Measurements from ENCODE around the gene KRT33B. TPM values are rescaled to one million over a fixed set of nuclear protein-coding genes. Genes with fewer than 3 reads are reported as not detected.
A peak's percentile ranks its signal among the peaks of the same experiment; 100 is the strongest.

Gene KRT33B
- total RNA-seq, 4 donors from 2014 or later: 0.25 to 117 (median 4.4) TPM; not detected in 1

DNA sequence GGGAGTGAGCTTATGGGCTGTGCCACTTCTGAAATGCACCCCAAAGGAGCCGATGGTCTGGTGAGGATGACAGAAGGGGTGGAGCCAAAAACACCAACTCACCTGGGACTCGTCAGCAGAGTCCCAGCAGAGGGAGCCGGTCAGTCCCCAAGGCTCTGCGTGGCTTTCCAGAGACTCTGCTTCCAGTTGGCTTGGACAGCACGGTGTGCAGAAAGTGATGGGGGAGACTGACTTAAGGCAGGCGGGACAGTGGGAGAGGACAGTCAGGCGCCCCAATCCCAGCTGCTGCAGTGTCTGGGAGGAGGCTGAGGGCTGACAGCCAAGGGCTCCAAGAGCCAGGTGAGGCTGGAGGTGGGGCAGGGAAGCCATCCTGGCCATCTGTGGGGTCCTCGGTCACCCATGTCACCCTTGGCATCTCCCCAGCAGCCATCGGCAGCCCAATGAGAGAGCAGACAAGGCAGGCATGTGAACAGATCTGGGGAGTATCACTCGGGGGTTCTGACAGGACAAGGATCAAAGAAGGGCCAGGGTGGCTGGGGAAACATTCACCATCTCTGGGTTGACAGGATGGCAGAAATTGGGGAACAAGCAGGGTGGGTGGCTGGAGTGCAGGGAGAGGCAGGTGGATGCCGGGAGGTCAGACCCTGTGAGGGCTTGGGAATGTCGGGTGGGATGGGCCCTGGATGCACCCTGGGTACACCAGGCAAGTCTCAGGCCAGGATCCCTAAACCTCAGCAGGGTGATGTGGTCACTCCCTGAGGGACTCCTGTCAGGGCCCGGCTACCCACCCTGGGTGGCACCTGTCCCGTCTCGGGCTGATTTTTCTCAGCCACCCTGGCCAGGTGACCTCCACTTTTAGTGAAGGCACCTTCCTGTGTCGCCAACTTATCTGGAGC is 45.2 kb downstream of the KRT33B start:
- peak in 1 of 2 donors; percentile 79 for DNase-seq (ENCODE audit: low spot score in 2 of 2)
- H3K4me3 ChIP-seq (ENCODE audit: low read depth, poor library complexity, severe bottlenecking): no peak overlapping the region
- 73% methylated on average over 16 of the region's 16 CpGs for WGBS, 2 donors
- TF ChIP-seq POLR2A (IDR thresholded peaks at IDR 0.05): no peak
- TF ChIP-seq, protein P1, sequence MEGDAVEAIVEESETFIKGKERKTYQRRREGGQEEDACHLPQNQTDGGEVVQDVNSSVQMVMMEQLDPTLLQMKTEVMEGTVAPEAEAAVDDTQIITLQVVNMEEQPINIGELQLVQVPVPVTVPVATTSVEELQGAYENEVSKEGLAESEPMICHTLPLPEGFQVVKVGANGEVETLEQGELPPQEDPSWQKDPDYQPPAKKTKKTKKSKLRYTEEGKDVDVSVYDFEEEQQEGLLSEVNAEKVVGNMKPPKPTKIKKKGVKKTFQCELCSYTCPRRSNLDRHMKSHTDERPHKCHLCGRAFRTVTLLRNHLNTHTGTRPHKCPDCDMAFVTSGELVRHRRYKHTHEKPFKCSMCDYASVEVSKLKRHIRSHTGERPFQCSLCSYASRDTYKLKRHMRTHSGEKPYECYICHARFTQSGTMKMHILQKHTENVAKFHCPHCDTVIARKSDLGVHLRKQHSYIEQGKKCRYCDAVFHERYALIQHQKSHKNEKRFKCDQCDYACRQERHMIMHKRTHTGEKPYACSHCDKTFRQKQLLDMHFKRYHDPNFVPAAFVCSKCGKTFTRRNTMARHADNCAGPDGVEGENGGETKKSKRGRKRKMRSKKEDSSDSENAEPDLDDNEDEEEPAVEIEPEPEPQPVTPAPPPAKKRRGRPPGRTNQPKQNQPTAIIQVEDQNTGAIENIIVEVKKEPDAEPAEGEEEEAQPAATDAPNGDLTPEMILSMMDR (IDR thresholded peaks at IDR 0.05): no peak
- intact Hi-C loops (cut with DNase I; ENCODE audit: low total_unique reads): loop anchor here (10.0 kb wide), 1 partner anchor 420 kb away; no protein-coding TSS in a partner anchor

- DNase-seq (ENCODE audit: low spot score in 2 of 2): peak in 1 of 2 donors; percentile 81
- WGBS, 2 donors: 90 to 91% methylated on average over 11 of the region's 11 CpGs
- TF ChIP-seq, protein P1 (IDR thresholded peaks at IDR 0.05): no peak
- TF ChIP-seq POLR2A (IDR thresholded peaks at IDR 0.05): no peak
- no peak overlapping the region for H3K4me3 ChIP-seq (ENCODE audit: low read depth, poor library complexity, severe bottlenecking)
- intact Hi-C loops (cut with DNase I; ENCODE audit: low total_unique reads): loop anchor here (10.0 kb wide), 1 partner anchor 418 kb away; no protein-coding TSS in a partner anchor
Measured at GRCh38 chr17:41322903-41323895, 46.4 kb downstream of the KRT33B start.

GRCh38 chr17:41322094-41322902 is 47.3 kb downstream of the KRT33B start:
- intact Hi-C loops (cut with DNase I; ENCODE audit: low total_unique reads): loop anchor here (10.0 kb wide), 1 partner anchor 417 kb away; no protein-coding TSS in a partner anchor
- WGBS, 2 donors: 26 to 28% methylated on average over 5 of the region's 5 CpGs
- TF ChIP-seq, protein P1 (IDR thresholded peaks at IDR 0.05): peak in 1 of 3 donors; percentile 60
- no peak for TF ChIP-seq POLR2A (IDR thresholded peaks at IDR 0.05)
- H3K4me3 ChIP-seq (ENCODE audit: low read depth, poor library complexity, severe bottlenecking): no peak overlapping the region
- DNase-seq (ENCODE audit: low spot score in 2 of 2): peak in 1 of 2 donors; percentile 20

GRCh38 chr17:41318231-41318630 is 51.4 kb downstream of the KRT33B start:
- no peak for TF ChIP-seq POLR2A (IDR thresholded peaks at IDR 0.05)
- WGBS, 2 donors: 38 to 89% methylated on average over 2 of the region's 2 CpGs
- no peak for DNase-seq (ENCODE audit: low spot score in 2 of 2)
- intact Hi-C loops (cut with DNase I; ENCODE audit: low total_unique reads): no loop called here
- H3K4me3 ChIP-seq (ENCODE audit: low read depth, poor library complexity, severe bottlenecking): no peak overlapping the region

- DNase-seq (ENCODE audit: low spot score in 2 of 2): peak in 1 of 2 donors; percentile 72
- intact Hi-C loops (cut with DNase I; ENCODE audit: low total_unique reads): no loop called here
- no peak for TF ChIP-seq POLR2A (IDR thresholded peaks at IDR 0.05)
- TF ChIP-seq, protein P1 (IDR thresholded peaks at IDR 0.05): no peak
- 78 to 88% methylated on average over 17 of the region's 17 CpGs for WGBS, 2 donors
- H3K4me3 ChIP-seq (ENCODE audit: low read depth, poor library complexity, severe bottlenecking): no peak overlapping the region
Measured at GRCh38 chr17:41315814-41316445, 53.7 kb downstream of the KRT33B start.

Measured in lower leg skin (tissue), 4 donors.